COLO668 (cell line): Measurements from ENCODE around the gene NAA15.
A peak's percentile ranks its signal among the peaks of the same experiment; 100 is the strongest.
"Not testable (repeated sequence)": the region's sequence is repeated elsewhere in the genome, so short reads cannot be mapped to it uniquely, and the experiment has no call there.

ENCODE experiments used
- DNase-seq: peaks from one replicate; lab custom pipeline; 2025; ENCODE audit not compliant: unreplicated experiment; lab: John Stamatoyannopoulos, UW

The NAA15 gene

GRCh38 chr4:139444881-139445280 lies 143.6 kb downstream of the NAA15 start:
- not testable (repeated sequence) for DNase-seq

GRCh38 chr4:139447078-139447477 lies 145.8 kb downstream of the NAA15 start:
- not testable (repeated sequence) for DNase-seq

- no peak for DNase-seq
These were observed 149.3 kb downstream of the NAA15 start for GRCh38 chr4:139450586-139450985.

- no peak for DNase-seq
These were observed 150.7 kb downstream of the NAA15 start for GRCh38 chr4:139451997-139452396.

- peak; percentile 73 for DNase-seq
These were observed 151.7 kb downstream of the NAA15 start for GRCh38 chr4:139453041-139453370.

- DNase-seq = peak; percentile 96
These were observed 152.2 kb downstream of the NAA15 start for GRCh38 chr4:139453371-139454110.

GRCh38 chr4:139454111-139455045 lies 153.1 kb downstream of the NAA15 start, which contains the start of gene RAB33B:
TSS of gene RAB33B (plus strand) at chr4:139454121. CDS start at chr4:139454196, 75 bp downstream.
- DNase-seq = peak; percentile 69

GRCh38 chr4:139455126-139455538 lies 153.8 kb downstream of the NAA15 start:
- DNase-seq = no peak

GRCh38 chr4:139457318-139457717 lies 156.0 kb downstream of the NAA15 start:
- no peak for DNase-seq

- no peak for DNase-seq
These were observed 157.2 kb downstream of the NAA15 start for GRCh38 chr4:139458543-139458942.

GRCh38 chr4:139458999-139459398 lies 157.7 kb downstream of the NAA15 start:
- DNase-seq = no peak

GRCh38 chr4:139460565-139460964 lies 159.3 kb downstream of the NAA15 start:
- no peak for DNase-seq

GRCh38 chr4:139461022-139461628 lies 159.8 kb downstream of the NAA15 start:
- no peak for DNase-seq

- DNase-seq = not testable (repeated sequence)
These were observed 163.2 kb downstream of the NAA15 start for GRCh38 chr4:139464512-139464911.

- DNase-seq = no peak
These were observed 164.6 kb downstream of the NAA15 start for GRCh38 chr4:139465922-139466321.

- not testable (repeated sequence) for DNase-seq
These were observed 167.5 kb downstream of the NAA15 start for GRCh38 chr4:139468756-139469155.

GRCh38 chr4:139469216-139469615 lies 167.9 kb downstream of the NAA15 start:
- no peak for DNase-seq
